Hindlimb muscle (tissue), 1 donor: Measurements from ENCODE around the gene MRNIP. TPM values are rescaled to one million over a fixed set of nuclear protein-coding genes. Genes with fewer than 3 reads are reported as not detected.
"Not testable (repeated sequence)": the region's sequence is repeated elsewhere in the genome, so short reads cannot be mapped to it uniquely, and the experiment has no call there.

Experiments
- DNase-seq: peaks from one replicate; pipeline ENCODE4 v3.0.0-alpha.2; 2013
- polyA plus RNA-seq: library from polyadenylated mRNA; unstranded; fragments of 120-200 nt; gene quantifications from one replicate; pipeline ENCODE4 v1.2.1, GENCODE V29; 2013; ENCODE audit not compliant: insufficient read length

Gene MRNIP
- polyA plus RNA-seq, 1 donor: 15.4 TPM

DNA sequence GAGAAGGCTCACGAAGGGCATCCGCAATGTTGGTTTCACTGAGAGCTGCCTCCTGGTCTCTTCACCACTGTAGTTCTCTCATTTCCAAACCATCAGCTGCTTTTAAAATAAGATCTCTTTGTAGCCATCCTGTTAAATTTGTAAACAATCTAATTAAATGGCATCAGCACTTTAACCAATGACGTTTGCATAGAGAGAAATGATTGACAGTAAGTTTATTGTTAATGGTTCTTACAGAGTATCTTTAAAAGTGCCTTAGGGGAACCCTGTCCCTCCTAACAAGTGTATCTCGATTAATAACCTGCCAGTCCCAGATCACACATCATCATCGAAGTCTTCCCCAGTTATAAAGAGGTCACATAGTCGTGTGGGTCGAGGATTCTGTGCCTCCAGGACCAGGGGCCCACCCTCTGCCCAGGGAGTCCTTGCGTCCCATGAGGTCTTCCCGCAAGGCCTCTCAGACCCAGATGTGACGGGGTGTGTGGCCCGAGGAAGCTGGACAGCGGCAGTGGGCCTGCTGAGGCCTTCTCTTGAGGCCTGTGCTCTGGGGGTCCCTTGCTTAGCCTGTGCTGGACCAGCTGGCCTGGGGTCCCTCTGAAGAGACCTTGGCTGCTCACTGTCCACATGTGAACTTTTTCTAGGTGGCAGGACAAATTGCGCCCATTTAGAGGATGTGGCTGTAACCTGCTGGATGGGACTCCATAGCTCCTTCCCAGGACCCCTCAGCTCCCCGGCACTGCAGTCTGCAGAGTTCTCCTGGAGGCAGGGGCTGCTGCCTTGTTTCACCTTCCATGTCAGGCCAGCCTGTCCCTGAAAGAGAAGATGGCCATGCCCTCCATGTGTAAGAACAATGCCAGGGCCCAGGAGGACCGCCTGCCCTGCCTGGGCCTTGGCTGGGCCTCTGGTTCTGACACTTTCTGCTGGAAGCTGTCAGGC lies 21.3 kb downstream of the MRNIP start:
- no peak for DNase-seq

DNA sequence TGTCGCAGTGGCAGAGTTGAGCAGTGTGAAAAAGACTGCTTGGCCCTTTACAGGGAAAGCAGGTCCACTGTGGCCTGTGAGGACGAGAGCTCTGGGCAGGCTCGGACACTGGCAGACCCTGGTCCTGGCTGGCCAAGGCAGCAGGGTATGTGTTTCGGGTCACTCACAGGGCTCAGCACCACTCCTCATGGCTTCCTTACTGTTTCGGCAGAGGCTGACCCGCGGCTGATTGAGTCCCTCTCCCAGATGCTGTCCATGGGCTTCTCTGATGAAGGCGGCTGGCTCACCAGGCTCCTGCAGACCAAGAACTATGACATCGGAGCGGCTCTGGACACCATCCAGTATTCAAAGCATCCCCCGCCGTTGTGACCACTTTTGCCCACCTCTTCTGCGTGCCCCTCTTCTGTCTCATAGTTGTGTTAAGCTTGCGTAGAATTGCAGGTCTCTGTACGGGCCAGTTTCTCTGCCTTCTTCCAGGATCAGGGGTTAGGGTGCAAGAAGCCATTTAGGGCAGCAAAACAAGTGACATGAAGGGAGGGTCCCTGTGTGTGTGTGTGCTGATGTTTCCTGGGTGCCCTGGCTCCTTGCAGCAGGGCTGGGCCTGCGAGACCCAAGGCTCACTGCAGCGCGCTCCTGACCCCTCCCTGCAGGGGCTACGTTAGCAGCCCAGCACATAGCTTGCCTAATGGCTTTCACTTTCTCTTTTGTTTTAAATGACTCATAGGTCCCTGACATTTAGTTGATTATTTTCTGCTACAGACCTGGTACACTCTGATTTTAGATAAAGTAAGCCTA lies 22.2 kb downstream of the MRNIP start:
- no peak for DNase-seq

DNA sequence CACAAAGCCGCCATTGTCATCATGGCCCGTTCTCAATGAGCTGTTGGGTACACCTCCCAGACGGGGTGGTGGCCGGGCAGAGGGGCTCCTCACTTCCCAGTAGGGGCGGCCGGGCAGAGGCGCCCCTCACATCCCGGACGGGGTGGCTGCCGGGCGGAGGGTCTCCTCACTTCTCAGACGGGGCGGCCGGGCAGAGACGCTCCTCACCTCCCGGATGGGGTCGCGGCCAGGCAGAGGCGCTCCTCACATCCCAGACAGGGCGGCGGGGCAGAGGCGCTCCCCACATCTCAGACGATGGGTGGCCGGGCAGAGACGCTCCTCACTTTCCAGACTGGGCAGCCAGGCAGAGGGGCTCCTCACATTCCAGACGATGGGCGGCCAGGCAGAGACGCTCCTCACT lies 23.7 kb downstream of the MRNIP start:
- DNase-seq: not testable (repeated sequence)

DNA sequence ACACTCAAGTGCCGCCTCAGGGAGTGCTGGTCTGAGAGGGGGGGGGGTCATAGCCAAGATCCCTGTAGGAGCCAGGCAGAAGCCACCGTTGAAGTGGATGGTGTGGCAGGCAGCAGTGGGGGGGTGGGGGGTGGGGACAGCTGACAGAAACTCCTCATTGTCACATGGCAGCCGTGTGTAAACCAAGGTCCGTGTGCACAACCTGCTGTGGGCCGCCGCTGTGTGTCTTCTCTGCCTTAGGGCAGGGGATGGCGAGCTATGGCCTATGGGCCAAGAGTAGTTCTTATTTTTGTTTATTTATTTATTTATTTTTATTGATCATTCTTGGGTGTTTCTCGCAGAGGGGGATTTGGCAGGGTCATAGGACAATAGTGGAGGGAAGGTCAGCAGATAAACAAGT lies 24.5 kb downstream of the MRNIP start:
- DNase-seq: no peak

DNA sequence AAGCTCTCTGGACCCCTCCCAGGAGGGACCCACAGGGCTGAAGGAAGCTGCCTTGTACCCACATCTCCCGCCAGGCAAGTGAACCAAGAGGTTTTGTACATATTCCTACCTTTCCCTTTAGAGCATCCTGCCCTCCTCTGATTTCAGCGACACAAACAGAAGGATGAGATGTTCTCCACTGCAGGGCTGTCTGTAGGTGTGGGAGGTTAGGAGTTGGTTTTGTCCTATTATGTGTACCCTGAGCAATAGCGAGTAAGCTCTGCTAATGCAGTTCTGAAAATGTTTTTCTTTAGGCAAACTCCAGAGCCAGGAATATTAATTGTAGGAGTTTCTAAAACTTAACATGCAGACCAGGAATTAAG lies 24.9 kb downstream of the MRNIP start:
- no peak for DNase-seq

DNA sequence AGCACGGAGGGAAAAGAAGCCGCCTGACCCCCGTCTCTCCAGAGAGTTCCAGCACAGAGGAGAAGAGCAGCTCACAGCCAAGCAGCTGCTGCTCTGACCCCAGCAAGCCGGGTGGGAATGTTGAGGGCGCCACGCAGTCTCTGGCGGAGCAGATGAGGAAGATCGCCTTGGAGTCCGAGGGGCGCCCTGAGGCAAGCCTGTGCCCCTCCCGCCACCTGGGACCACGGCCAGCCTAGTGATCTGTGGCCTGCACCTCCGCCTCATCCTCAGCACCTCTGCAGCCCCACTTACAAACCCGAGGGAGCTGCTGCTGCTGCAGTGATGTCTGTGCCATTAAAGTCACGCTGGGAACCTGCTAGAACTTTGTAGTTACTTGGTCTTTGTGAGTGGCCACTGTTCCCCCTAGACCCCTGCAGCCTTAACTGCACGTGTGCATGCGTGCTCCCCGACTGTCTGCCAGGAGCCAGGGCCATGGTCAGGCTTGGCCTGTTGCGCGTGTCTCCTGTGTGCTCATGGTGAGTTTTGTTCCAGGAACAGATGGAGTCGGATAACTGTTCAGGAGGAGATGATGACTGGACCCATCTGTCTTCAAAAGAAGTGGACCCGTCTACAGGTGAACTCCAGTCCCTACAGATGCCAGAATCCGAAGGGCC lies 25.4 kb downstream of the MRNIP start:
- no peak for DNase-seq

DNA sequence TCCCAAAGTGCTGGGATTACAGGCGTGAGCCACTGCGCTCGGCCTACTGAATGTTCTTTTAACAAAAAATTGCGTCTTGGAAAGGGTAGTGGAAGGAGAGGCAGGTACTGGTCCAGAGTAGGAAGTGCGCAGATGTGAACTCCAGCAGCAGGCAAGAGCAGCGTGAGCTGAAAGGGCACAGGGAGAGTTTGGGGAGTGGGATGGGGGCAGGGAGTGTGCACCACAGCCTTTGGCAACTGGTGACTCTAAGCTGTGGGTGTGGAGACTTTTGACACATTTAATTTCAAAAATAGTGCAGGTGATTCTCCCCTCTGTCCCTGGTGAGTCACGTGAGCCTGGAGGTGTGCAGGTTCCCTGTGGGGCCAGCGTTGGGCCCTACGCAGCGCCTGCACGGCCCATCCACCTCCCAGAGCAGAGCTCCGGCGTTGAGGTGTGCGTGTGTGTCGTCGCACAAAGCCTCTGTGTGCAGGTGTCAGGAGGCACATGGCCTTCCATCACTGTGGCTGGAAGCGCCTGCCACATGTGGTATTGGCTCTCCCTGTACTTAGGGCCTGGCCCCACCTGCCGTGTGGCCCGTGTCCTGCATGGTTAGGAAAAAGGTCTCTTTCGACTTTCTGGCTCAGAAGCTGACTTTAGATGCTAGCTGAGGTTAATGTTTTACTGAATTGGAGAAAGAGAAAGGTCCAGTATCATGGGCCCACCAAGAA lies 26.4 kb downstream of the MRNIP start:
- no peak for DNase-seq

DNA sequence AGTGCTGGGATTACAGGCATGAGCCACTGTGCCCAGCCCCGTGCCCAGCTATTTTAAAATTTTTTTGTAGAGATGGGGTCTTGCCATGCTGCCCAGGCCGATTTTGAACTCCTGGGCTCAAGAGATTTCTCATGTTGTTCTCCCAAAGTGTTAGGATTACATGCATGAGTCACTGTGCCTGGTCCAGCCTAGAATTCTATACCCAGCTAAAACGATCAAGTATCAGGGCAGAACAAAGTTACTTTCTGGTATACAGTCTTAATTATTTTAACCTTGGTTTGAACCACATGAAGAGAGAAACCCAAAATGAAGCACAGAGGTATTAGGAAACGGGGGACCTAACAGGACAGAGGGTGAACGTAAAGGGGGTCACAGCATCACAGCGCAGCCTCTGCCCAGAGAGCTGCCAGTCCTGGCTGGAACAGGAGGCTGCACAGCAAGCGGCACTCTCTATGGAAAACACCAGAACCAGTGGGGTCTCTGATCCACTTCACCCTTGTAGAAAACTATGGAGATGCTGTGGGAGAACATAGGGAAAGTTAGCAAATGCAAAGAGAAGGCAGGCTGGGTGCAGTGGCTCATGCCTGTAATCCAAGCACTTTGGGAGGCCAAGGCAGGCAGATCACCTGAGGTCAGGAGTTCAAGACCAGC lies 27.7 kb downstream of the MRNIP start:
- DNase-seq: no peak

DNA sequence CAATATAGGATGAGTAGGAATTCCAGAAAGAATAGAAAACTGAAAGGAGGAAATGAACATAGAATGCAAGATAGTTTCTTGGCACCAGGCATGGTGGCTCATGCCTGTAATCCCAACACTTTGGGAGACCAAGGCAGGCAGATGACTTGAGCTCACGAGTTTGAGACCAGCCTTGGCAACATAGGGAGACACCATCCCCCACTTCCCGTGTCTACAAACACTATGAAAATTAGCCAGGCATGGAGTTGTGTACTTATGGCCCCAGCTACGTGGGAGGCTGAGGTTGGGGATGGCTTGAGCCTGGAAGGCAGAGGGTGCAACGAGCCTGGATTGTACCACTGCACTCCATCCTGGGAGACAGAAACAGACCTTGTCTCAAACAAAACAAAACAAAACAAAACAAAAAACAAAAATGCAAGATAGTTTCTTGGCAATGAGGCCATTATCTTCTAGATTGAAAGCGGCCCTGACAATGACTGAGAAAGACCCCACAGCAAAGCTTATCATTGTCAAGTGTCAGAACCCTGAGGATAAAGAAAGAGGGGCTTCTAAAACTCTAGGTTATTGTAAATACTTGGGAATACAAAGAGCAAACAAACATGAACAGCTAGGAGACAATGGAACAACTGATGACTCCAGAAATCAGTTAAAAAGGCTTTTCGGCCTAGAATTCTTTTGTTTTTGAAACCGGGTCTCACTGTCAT lies 28.7 kb downstream of the MRNIP start:
- DNase-seq: no peak

DNA sequence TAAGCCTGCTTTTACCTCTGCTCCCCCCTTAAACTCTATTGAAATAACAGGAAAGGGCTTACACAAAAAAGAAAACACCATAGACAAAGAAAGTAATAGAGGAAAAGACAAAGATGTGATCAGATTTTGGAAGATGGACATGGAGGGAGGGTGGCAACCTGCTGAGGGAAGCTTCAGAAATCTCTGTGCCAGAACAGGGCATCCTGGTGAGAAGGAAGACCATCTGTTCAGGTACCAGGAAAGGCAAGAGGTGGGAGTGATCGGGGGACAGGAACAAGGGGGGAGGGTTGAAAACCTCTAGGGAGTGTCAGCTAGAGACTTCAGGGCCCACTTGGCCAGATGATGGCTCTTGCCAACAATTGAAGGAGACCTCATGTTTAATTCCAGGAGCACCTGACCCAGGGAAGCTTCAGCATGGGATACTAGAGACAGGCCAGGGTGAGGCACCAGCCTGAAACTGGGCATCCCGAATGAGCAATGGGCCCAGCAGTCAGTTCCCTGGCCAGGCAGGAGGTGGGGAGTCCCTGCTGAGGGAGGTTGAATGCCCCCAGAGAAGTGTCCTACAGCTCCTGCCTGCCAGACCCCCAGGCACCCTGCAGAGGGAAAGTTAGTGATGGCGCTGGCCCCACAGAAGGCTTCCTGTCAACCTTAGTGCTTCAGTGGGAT lies 29.7 kb downstream of the MRNIP start:
- DNase-seq: no peak

DNA sequence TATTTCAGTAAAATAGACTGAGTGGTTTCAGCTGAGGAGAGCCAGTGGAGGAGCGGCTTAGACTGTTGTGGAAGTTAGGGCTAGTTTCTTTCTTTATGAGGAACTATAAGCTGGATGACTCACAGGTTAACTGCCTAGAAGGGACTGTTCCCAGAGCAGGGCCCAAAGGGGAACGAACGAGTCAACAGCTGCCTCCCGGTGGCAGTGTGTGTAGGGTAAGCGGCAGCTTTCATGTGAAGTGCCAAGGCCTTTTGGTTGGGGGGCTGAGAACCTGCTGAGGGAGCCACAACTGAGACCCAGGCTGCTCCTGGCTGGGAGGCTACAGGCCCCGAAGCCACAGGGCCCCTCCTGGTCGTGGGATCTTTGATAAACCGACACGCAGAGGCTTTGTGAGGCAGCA lies 30.9 kb downstream of the MRNIP start:
- DNase-seq: no peak

DNA sequence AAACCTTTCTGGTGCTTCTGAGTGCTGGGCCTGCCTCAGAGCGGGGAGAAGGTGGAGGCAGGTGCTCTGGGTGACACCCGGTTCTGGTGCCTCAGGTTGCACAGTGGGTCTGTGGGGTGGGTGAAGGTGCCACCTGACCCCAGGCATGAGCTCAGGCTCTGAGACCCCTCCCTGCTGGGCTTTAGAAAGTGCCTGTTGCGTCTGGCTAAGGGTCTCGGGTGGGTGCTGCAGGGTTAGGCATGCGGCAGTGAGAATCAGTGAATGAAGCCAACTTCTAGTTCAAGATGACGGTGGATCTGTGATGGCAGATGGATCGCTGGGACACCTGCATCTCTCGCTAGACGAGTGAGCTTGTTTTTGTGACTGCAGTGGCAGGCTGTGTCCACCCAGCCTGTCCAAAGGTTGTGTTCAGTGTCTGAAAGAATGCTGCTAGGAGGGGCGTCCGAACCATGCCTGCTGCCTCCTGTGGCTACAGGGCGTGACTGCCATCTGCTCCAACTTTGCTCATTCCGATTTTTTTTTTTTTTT lies 32.9 kb downstream of the MRNIP start:
- no peak for DNase-seq

DNA sequence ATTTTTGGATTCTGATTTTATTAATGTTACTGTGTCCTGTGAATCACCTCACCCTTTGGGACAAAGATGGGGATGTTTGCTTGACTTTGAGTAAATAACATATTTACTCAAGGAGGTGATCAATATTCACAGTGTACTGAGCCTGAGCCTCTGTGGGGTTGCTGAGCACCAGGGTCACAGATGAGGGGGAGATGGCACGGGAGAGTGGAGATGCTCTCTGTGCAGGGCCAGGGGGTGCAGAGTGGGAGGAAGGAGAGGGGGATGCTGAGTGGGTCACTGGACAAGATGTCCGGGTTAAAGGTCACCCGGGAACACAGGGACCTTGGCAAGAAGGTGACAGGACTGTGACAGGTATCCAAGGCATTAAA lies 33.9 kb downstream of the MRNIP start:
- DNase-seq: no peak

DNA sequence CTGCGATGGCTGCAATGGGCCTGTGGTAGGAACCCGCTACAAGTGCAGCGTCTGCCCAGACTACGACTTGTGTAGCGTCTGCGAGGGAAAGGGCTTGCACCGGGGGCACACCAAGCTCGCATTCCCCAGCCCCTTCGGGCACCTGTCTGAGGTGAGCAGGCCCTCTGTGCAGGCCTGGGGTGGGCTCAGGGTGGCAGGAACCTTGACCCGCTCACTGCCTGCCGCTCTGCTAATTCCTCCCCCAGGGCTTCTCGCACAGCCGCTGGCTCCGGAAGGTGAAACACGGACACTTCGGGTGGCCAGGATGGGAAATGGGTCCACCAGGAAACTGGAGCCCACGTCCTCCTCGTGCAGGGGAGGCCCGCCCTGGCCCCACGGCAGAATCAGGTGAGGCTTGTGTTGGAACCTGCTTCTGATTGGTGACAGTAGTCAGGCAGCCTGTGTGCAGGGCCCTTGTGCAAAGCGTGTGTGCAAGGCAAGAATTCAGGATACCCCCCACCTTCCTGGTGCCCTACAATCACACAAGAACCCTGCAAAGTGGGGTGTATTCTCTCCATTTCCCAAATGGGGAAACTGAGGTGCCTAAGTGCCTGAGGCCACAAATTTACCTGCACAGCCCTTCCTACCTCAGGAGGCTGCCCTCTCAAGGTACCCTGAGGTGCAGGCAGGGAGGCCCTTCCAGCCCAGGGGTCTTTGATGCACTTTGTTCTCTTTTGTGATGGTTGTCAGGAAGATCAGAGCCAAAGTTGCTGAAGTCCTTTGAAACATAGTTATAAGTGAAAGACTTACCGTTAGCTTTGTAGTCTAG lies 34.5 kb downstream of the MRNIP start:
- no peak for DNase-seq

DNA sequence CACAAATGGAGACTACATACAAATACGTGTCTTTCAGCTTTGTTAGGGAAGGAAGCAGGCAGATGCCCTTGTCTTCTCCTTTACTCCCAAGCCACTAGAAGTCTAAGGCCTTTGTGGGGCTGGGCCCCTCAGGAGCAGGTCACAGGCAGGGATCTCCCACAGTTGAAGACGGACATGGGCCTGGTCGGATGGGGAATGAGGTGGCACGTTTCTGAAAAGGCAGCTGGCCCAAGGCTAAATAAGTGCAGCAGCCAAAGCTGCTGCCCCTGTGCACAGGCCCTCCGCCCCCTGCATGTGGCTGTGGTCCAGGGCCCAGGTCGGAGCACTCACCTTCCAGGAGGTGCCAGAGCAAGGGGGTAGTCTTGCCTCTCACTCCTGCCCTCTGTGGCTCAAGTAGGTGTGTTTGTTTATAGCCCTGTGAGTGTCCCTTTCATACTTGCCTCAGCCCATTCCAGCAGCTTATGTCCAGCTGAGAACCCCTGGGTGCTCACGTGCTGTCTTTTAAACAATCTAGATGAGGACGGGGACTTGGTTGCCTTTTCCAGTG lies 36.1 kb downstream of the MRNIP start:
- no peak for DNase-seq

DNA sequence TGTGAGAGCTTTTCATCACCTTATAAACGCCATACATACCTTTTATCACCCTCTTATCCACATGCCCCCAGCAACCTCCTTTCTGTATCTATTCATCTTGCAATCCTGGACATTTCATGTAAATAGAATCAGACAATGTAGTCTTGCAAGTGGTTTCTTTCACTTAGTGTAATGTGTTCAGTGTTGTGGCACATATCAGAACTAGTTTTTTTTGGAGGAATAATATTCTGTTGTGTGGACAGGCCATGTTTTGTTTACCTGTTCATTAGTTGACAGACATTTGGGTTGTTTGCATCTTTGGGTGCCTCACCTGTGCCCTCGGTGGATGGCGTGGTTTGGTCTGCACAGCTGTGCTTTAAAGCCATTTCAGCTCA lies 36.6 kb downstream of the MRNIP start:
- DNase-seq: no peak

DNA sequence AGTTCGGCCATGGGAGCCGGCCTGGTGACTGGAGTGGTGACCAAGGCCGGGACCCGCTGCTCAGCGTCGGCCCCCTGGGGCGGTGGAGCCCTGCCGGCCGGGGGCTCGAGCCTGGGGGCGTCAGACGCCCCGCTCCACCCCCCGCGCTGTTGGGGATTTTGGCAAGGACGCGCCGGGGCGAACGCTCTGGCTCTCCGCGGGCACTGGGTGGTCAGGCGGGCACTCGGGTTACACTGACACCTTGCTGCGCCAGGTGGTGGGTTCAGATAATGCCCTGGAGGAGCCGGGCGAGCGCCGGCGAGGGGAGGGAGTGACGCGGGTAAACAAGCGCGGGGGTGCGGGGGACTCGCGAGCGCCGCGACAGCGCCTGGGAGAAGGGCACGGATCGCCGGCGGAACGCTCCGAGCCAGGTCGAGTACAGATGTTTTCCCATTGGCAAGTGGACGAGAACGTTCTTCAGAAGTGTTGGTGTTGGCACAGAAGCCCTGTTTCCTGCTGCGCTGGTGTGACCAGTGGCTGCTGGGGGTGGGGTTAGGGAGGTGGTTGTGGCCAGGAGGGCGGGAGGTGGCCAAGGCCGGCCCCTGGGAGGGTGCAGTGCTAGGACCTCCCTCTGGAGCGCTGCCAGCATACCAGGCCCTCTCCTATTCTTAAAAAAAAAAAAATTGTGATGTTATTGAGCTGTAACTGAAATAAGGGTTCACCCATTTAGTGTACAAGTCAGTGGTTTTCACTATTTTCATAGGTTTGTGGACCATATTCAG lies 37.1 kb downstream of the MRNIP start:
- DNase-seq: peak; percentile 93

DNA sequence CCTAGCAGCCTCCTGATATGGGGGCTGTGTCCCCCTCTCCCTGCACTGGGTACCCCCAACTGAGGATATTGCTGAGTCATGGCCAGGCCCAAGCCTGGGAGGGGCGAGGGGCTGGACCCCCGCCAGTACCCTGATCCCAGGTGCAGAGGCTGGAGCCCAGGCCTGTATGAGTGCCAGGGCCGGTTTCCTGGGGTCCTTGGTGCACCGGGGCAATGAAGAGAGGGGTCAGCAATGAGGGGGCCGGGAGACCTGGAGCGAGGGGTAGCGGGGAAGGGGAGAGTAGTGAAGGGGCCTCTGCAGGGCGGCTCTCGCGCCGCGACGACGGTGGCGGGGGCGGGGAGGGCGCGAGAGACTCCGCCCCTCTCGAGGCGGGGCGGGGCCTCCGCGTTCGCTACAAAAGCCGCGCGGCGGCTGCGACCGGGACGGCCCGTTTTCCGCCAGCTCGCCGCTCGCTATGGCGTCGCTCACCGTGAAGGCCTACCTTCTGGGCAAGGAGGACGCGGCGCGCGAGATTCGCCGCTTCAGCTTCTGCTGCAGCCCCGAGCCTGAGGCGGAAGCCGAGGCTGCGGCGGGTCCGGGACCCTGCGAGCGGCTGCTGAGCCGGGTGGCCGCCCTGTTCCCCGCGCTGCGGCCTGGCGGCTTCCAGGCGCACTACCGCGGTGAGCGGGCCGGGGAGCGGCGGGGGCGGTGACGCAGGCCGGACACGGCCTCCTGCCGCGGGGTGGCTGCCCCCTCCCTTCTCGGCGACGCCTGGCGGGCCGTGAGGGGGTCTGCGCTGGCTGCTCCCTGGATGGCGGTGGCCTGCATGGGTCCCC lies 37.9 kb downstream of the MRNIP start, which contains the start of gene SQSTM1:
Gene SQSTM1 (plus strand): TSS at position 423 of the 815 bp plus-strand sequence. CDS start 32 bp downstream, at position 455.
- peak; percentile 91 for DNase-seq
